ENCODE measurements around the gene WWC1.

- TF ChIP-seq CTCF (IDR thresholded peaks at IDR 0.05 in 2 of 3, conservative IDR thresholded peaks at IDR 0.05 in 1 of 3; ENCODE audit: borderline replicate concordance in 1 of 3, insufficient read depth in 1 of 3, low read depth in 2 of 3, low read length in 2 of 3): no peak
- TF ChIP-seq POLR2A (IDR thresholded peaks at IDR 0.05; ENCODE audit: borderline replicate concordance, extremely low read depth, insufficient read depth, insufficient read length): no peak
- TF ChIP-seq EZH2 (IDR thresholded peaks at IDR 0.05): no peak
- TF ChIP-seq ZNF274 (IDR thresholded peaks at IDR 0.05; ENCODE audit: low read depth, low read length): no peak
- TF ChIP-seq POLR2AphosphoS5 (IDR thresholded peaks at IDR 0.05; ENCODE audit: low read depth, low read length): no peak
- no peak for TF ChIP-seq ELF1 (IDR thresholded peaks at IDR 0.05; ENCODE audit: borderline replicate concordance, low read depth)
- no peak for TF ChIP-seq EZH2phosphoT487 (IDR thresholded peaks at IDR 0.05; ENCODE audit: borderline replicate concordance)
- no peak for TF ChIP-seq JUND (IDR thresholded peaks at IDR 0.05)
- no peak for TF ChIP-seq YY1 (IDR thresholded peaks at IDR 0.05; ENCODE audit: extremely low read depth, insufficient replicate concordance, low read depth, low read length)
- no peak for TF ChIP-seq MAX (IDR thresholded peaks at IDR 0.05)
Observed at GRCh38 chr5:168249923-168250322, 41.5 kb upstream of the WWC1 start.
